Tibial nerve (tissue), 4 donors: ENCODE measurements around the gene RYR3. TPM values are rescaled to one million over a fixed set of nuclear protein-coding genes. Genes with fewer than 3 reads are reported as not detected.

Experiments
- DNase-seq, 2 donors: peaks; one replicate each; pipeline ENCODE4 v3.0.0-alpha.2; 2019; ENCODE audit warnings: low spot score in 2 of 2
- H3K27ac ChIP-seq, 4 donors: fragments of 200-600 bp; sonication (generic) in 3 of 4; one replicate each; pipeline ENCODE4 v1.5.1; 2017 to 2019; ENCODE audit warnings: mild to moderate bottlenecking in 1 of 4
- H3K27me3 ChIP-seq, 2 donors: fragments of 200-600 bp; sonication (generic) in 1 of 2; one replicate each; pipeline versions ENCODE4 v1.5.1 to v1.6.0; 2017 to 2019
- H3K36me3 ChIP-seq, 3 donors: fragments of 200-600 bp; sonication (generic); one replicate each; pipeline ENCODE4 v1.5.1; 2018 to 2019
- H3K4me1 ChIP-seq, 4 donors: fragments of 200-600 bp; sonication (generic) in 3 of 4; one replicate each; pipeline ENCODE4 v1.5.1; 2017 to 2019
- H3K4me3 ChIP-seq, 4 donors: fragments of 200-600 bp; sonication (generic) in 3 of 4; one replicate each; pipeline ENCODE4 v1.5.1; 2017 to 2019; ENCODE audit warnings: mild to moderate bottlenecking in 1 of 4, moderate library complexity in 1 of 4
- H3K9me3 ChIP-seq, 4 donors: fragments of 200-600 bp; sonication (generic) in 3 of 4; one replicate each; pipeline ENCODE4 v1.5.1; 2017 to 2019
- CTCF ChIP-seq, 5 experiments: fragments of 200-600 bp in 3 of 5; fragments of 450-650 bp in 2 of 5; sonication (generic) in 3 of 5; IDR thresholded peaks; one replicate each; pipeline ENCODE4 v1.5.1; 2016 to 2019; ENCODE audit warnings: antibody characterized with exemption in 5 of 5, mild to moderate bottlenecking in 3 of 5, moderate library complexity in 2 of 5
- EP300 ChIP-seq, 2 donors: sonication (generic); formaldehyde crosslinking; IDR thresholded peaks; one replicate each; pipeline ENCODE4 v1.6.1; 2017; ENCODE audit warnings: antibody characterized with exemption in 2 of 2, mild to moderate bottlenecking in 1 of 2
- POLR2A ChIP-seq, 2 donors: fragments of 450-650 bp; IDR thresholded peaks; one replicate each; pipeline ENCODE4 v1.6.1; 2017; ENCODE audit warnings: antibody characterized with exemption in 2 of 2, mild to moderate bottlenecking in 2 of 2, moderate library complexity in 2 of 2
- WGBS, 2 donors: methylation state at CpG; one replicate each; pipeline ENCODE4 v1.1.5; 2018; 5-methylcytosine and 5-hydroxymethylcytosine counted together
- total RNA-seq, 4 donors: library from RNA; depleted of rRNA; stranded (reverse); fragments of >200 nt; gene quantifications; one replicate each; pipeline ENCODE4 v1.1.0, GENCODE V29; 2016

RYR3 gene
- total RNA-seq, 4 donors from 2014 or later = 1.2 to 7.0 (median 5.4) TPM

GRCh38 chr15:33326908-33327307 is 16.1 kb downstream of the RYR3 start:
- Histone ChIP-seq H3K36me3 (no peaks in the 10 kb centered on the region), H3K4me1 (no peaks in the 10 kb centered on the region), H3K9me3 (no peaks in the 10 kb centered on the region), H3K4me3 (no peak overlapping the region), H3K27me3 (no peaks in the 10 kb centered on the region), H3K27ac (no peak overlapping the region)
- TF ChIP-seq POLR2A (IDR thresholded peaks at IDR 0.05) (no peak), EP300 (IDR thresholded peaks at IDR 0.05) (no peak), CTCF (IDR thresholded peaks at IDR 0.05) (no peak)
- DNase-seq = no peak
- WGBS, 2 donors = 88 to 89% methylated on average over 2 of the region's 2 CpGs

GRCh38 chr15:33328106-33328505 is 17.3 kb downstream of the RYR3 start:
- no peak overlapping the region for H3K4me3 ChIP-seq
- H3K4me1 ChIP-seq = no peaks in the 10 kb centered on the region
- no peak overlapping the region for H3K27ac ChIP-seq
- no peak for TF ChIP-seq EP300 (IDR thresholded peaks at IDR 0.05)
- no peak for TF ChIP-seq CTCF (IDR thresholded peaks at IDR 0.05)
- no peak for TF ChIP-seq POLR2A (IDR thresholded peaks at IDR 0.05)
- DNase-seq = no peak
- H3K36me3 ChIP-seq = no peaks in the 10 kb centered on the region
- no peaks in the 10 kb centered on the region for H3K9me3 ChIP-seq
- no peaks in the 10 kb centered on the region for H3K27me3 ChIP-seq
- WGBS, 2 donors = 61 to 76% methylated on average over 3 of the region's 3 CpGs

GRCh38 chr15:33329457-33329856 is 18.7 kb downstream of the RYR3 start:
- Histone ChIP-seq H3K27me3 (no peaks in the 10 kb centered on the region), H3K9me3 (no peaks in the 10 kb centered on the region), H3K4me1 (no peaks in the 10 kb centered on the region), H3K4me3 (no peak overlapping the region), H3K36me3 (no peaks in the 10 kb centered on the region), H3K27ac (no peak overlapping the region)
- no peak for DNase-seq
- no peak for TF ChIP-seq EP300 (IDR thresholded peaks at IDR 0.05)
- no peak for TF ChIP-seq POLR2A (IDR thresholded peaks at IDR 0.05)
- TF ChIP-seq CTCF (IDR thresholded peaks at IDR 0.05) = no peak
- 85 to 88% methylated on average over 4 of the region's 4 CpGs for WGBS, 2 donors

- Histone ChIP-seq H3K9me3 (no peaks in the 10 kb centered on the region), H3K27me3 (no peaks in the 10 kb centered on the region), H3K4me1 (no peaks in the 10 kb centered on the region), H3K4me3 (no peak overlapping the region), H3K36me3 (no peaks in the 10 kb centered on the region), H3K27ac (no peak overlapping the region)
- DNase-seq = no peak
- WGBS, 2 donors = 79 to 83% methylated on average over 3 of the region's 3 CpGs
- TF ChIP-seq CTCF (IDR thresholded peaks at IDR 0.05) (no peak), EP300 (IDR thresholded peaks at IDR 0.05) (no peak), POLR2A (IDR thresholded peaks at IDR 0.05) (no peak)
Measured at GRCh38 chr15:33330931-33331330, 20.2 kb downstream of the RYR3 start.

- no peaks in the 10 kb centered on the region for H3K9me3 ChIP-seq
- 59 to 68% methylated on average over 4 of the region's 4 CpGs for WGBS, 2 donors
- H3K4me1 ChIP-seq = no peaks in the 10 kb centered on the region
- H3K4me3 ChIP-seq = no peak overlapping the region
- no peak for DNase-seq
- no peaks in the 10 kb centered on the region for H3K27me3 ChIP-seq
- TF ChIP-seq CTCF (IDR thresholded peaks at IDR 0.05) (no peak), POLR2A (IDR thresholded peaks at IDR 0.05) (no peak), EP300 (IDR thresholded peaks at IDR 0.05) (no peak)
- no peaks in the 10 kb centered on the region for H3K36me3 ChIP-seq
- no peak overlapping the region for H3K27ac ChIP-seq
Measured at GRCh38 chr15:33341953-33342352, 31.2 kb downstream of the RYR3 start.
